B cell (primary cell): ENCODE results near the gene CREB5. TPM values are rescaled to one million over a fixed set of nuclear protein-coding genes. Genes with fewer than 3 reads are reported as not detected.

Experiments
- ATAC-seq: fragments of 200-7000 bp; cut with Tn5 transposase; one replicate; pipeline ENCODE4 v1.10.0; 2021; ENCODE audit warnings: low read depth, mild to moderate bottlenecking, moderate number of reproducible peaks, moderate library complexity
- CTCF ChIA-PET: fragments of 350-600 bp; sonication (Branson Sonifier 250); formaldehyde crosslinking; loops from one replicate; lab custom pipeline; 2021; ENCODE audit warnings: antibody characterized with exemption, inconsistent platforms; lab: Charles Lee
- POLR2A ChIA-PET: fragments of 350-600 bp; sonication (Branson Sonifier 250); formaldehyde crosslinking; loops from one replicate; lab custom pipeline; 2021; ENCODE audit warnings: antibody characterized with exemption; lab: Charles Lee
- DNase-seq: peaks from one replicate; pipeline ENCODE4 v3.0.0; 2013
- H2AFZ ChIP-seq: 2 replicates; pipeline ENCODE4 v1.6.1; 2012; ENCODE audit warnings: mild to moderate bottlenecking, low read depth, low read length; ENCODE audit not compliant: insufficient read depth, poor library complexity, severe bottlenecking
- H3K27ac ChIP-seq, 2 donors: 1 replicate in 1 of 2; 2 replicates in 1 of 2; pipeline ENCODE4 v1.5.1; 2012 to 2013; ENCODE audit warnings: low read length in 2 of 2, mild to moderate bottlenecking in 2 of 2, moderate library complexity in 1 of 2
- H3K27me3 ChIP-seq, 4 experiments: fragments of 200-600 bp in 1 of 4; sonication (generic) in 1 of 4; replicated peaks in 1 of 4; 1 replicate in 2 of 4; 2 replicates in 2 of 4; pipeline versions ENCODE4 v1.6.1 to v1.7.0; 2013 to 2016; ENCODE audit warnings: low read length in 3 of 4, mild to moderate bottlenecking in 2 of 4, mixed read lengths in 1 of 4, moderate library complexity in 1 of 4; ENCODE audit not compliant: insufficient read depth in 4 of 4, control insufficient read depth in 3 of 4; ENCODE audit errors: control extremely low read depth in 1 of 4
- H3K36me3 ChIP-seq, 2 experiments: replicated peaks in 1 of 2; 1 replicate in 1 of 2; 2 replicates in 1 of 2; pipeline versions ENCODE4 v1.6.1 to v1.7.1; 2013; ENCODE audit warnings: low read length in 1 of 2; ENCODE audit not compliant: insufficient read depth in 2 of 2, control insufficient read depth in 1 of 2; ENCODE audit errors: control extremely low read depth in 1 of 2, extremely low read depth in 1 of 2
- H3K4me1 ChIP-seq, 2 donors: fragments of 200-600 bp in 1 of 2; sonication (generic) in 1 of 2; 1 replicate in 1 of 2; 2 replicates in 1 of 2; pipeline versions ENCODE4 v1.5.1 to v1.6.1; 2013 to 2017; ENCODE audit warnings: low read length in 2 of 2; ENCODE audit not compliant: control insufficient read depth in 2 of 2, insufficient read depth in 2 of 2
- H3K4me2 ChIP-seq: replicated peaks from 2 replicates; pipeline ENCODE3; 2012; ENCODE audit warnings: mild to moderate bottlenecking, low read depth, low read length; ENCODE audit not compliant: poor library complexity, severe bottlenecking
- H3K4me3 ChIP-seq, 5 experiments: fragments of 200-600 bp in 1 of 5; sonication (generic) in 1 of 5; 1 replicate in 3 of 5; 2 replicates in 2 of 5; pipeline versions ENCODE4 v1.5.1 to v1.7.0; 2011 to 2016; ENCODE audit warnings: low read length in 4 of 5, mild to moderate bottlenecking in 4 of 5, low read depth in 2 of 5, control low read depth in 1 of 5, moderate library complexity in 1 of 5; ENCODE audit not compliant: insufficient read depth in 1 of 5; ENCODE audit errors: control extremely low read depth in 1 of 5, extremely low read depth in 1 of 5
- H3K79me2 ChIP-seq: fragments of 200-600 bp; sonication (generic); one replicate; pipeline ENCODE4 v1.6.0; 2016; ENCODE audit warnings: low read length; ENCODE audit not compliant: control insufficient read depth, insufficient read depth
- H3K9ac ChIP-seq: fragments of 200-600 bp; sonication (generic); 2 replicates; pipeline ENCODE4 v1.6.1; 2017; ENCODE audit warnings: mild to moderate bottlenecking, low read length, moderate library complexity
- H3K9me3 ChIP-seq, 3 donors: one replicate each; pipeline versions ENCODE4 v1.6.1 to v1.7.1; 2013; ENCODE audit warnings: low read length in 2 of 3; ENCODE audit not compliant: control insufficient read depth in 2 of 3, insufficient read depth in 1 of 3; ENCODE audit errors: control extremely low read depth in 1 of 3
- H4K20me1 ChIP-seq: 2 replicates; pipeline ENCODE4 v1.6.0; 2012; ENCODE audit warnings: mild to moderate bottlenecking, low read length; ENCODE audit not compliant: insufficient read depth, control insufficient read depth, poor library complexity, severe bottlenecking
- H3K27ac Mint-ChIP-seq: one replicate; pipeline ENCODE4 v1.8.0; 2021; ENCODE audit warnings: mixed read lengths
- H3K27me3 Mint-ChIP-seq: one replicate; pipeline ENCODE4 v1.8.0; 2021; ENCODE audit warnings: mixed read lengths
- H3K4me1 Mint-ChIP-seq: one replicate; pipeline ENCODE4 v1.8.0; 2021; ENCODE audit warnings: mixed read lengths
- H3K4me3 Mint-ChIP-seq: one replicate; pipeline ENCODE4 v1.8.0; 2021; ENCODE audit warnings: mixed read lengths
- H3K9me3 Mint-ChIP-seq: one replicate; pipeline ENCODE4 v1.8.0; 2022; ENCODE audit warnings: mixed read lengths; ENCODE audit not compliant: insufficient read depth
- EZH2 ChIP-seq: IDR thresholded peaks from 2 replicates; pipeline ENCODE4 v1.6.1; 2012; ENCODE audit warnings: borderline replicate concordance, low read depth, mild to moderate bottlenecking, moderate library complexity, low read length; ENCODE audit not compliant: insufficient read depth, poor library complexity, severe bottlenecking
- WGBS: methylation state at CpG from one replicate; pipeline ENCODE4 v1.1.5; 2013; ENCODE audit warnings: missing lambda C conversion rate; ENCODE audit not compliant: insufficient coverage; 5-methylcytosine and 5-hydroxymethylcytosine counted together
- intact Hi-C: fragments of 100-400 bp; cut with micrococcal nuclease; formaldehyde crosslinking; loops from one replicate; pipeline ENCODE4 v1.10.0; 2022
- polyA plus RNA-seq: library from polyadenylated mRNA; depleted of rRNA; stranded (reverse); fragments of >200 nt; gene quantifications from 2 replicates; pipeline ENCODE4 v1.2.3, GENCODE V29; 2012
- total RNA-seq, 2 donors: library from RNA; stranded (reverse); fragments of 120-200 nt in 1 of 2; gene quantifications; 1 replicate in 1 of 2; 2 replicates in 1 of 2; pipeline versions ENCODE4 v1.2.3 to v1.2.4, GENCODE V29; 2013 to 2022
- TF ChIP-seq, protein P1 (sequence below): fragments of 200-600 bp; IDR thresholded peaks from one replicate; pipeline ENCODE4 v1.8.0; 2022; ENCODE audit warnings: antibody characterized with exemption, mild to moderate bottlenecking

Gene CREB5
- total and polyA plus RNA-seq, 2 donors (not counting 1 experiment from before 2014, with no cell fraction given): 0.05 to 0.95 TPM

- no peak overlapping the region for H2AFZ ChIP-seq
- DNase-seq: no peak
- H3K9me3 ChIP-seq: no peaks in the 10 kb centered on the region
- H3K36me3 ChIP-seq: no peaks in the 10 kb centered on the region
- no peak overlapping the region for H3K4me3 Mint-ChIP-seq
- ChIA-PET CTCF (no interaction called here), POLR2A (no interaction called here)
- WGBS: 90% methylated on average over 1 of the region's 3 CpGs
- no peak overlapping the region for H3K4me2 ChIP-seq
- H3K27ac Mint-ChIP-seq: no peak overlapping the region
- peaks cover 9% of the 10 kb centered on the region for H3K27me3 Mint-ChIP-seq
- no peak for ATAC-seq
- no peaks in the 10 kb centered on the region for H3K4me1 ChIP-seq
- H3K79me2 ChIP-seq: no peaks in the 10 kb centered on the region
- H3K4me1 Mint-ChIP-seq: no peaks in the 10 kb centered on the region
- H3K4me3 ChIP-seq: no peak overlapping the region
- no peaks in the 10 kb centered on the region for H4K20me1 ChIP-seq
- TF ChIP-seq EZH2: no peak
- TF ChIP-seq, protein P1, sequence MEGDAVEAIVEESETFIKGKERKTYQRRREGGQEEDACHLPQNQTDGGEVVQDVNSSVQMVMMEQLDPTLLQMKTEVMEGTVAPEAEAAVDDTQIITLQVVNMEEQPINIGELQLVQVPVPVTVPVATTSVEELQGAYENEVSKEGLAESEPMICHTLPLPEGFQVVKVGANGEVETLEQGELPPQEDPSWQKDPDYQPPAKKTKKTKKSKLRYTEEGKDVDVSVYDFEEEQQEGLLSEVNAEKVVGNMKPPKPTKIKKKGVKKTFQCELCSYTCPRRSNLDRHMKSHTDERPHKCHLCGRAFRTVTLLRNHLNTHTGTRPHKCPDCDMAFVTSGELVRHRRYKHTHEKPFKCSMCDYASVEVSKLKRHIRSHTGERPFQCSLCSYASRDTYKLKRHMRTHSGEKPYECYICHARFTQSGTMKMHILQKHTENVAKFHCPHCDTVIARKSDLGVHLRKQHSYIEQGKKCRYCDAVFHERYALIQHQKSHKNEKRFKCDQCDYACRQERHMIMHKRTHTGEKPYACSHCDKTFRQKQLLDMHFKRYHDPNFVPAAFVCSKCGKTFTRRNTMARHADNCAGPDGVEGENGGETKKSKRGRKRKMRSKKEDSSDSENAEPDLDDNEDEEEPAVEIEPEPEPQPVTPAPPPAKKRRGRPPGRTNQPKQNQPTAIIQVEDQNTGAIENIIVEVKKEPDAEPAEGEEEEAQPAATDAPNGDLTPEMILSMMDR: no peak
- H3K9me3 Mint-ChIP-seq: no peaks in the 10 kb centered on the region
- no peaks in the 10 kb centered on the region for H3K27me3 ChIP-seq
- no peak overlapping the region for H3K9ac ChIP-seq
- no peak overlapping the region for H3K27ac ChIP-seq
- intact Hi-C loops: no loop called here
Measured at GRCh38 chr7:28646376-28647075, 234.2 kb downstream of the CREB5 start.

GRCh38 chr7:28647076-28647421 is 234.7 kb downstream of the CREB5 start:
- no peak overlapping the region for H2AFZ ChIP-seq
- no peaks in the 10 kb centered on the region for H4K20me1 ChIP-seq
- H3K4me3 ChIP-seq: no peak overlapping the region
- DNase-seq (no peak), ATAC-seq (no peak)
- H3K36me3 ChIP-seq: no peaks in the 10 kb centered on the region
- H3K27ac ChIP-seq: no peak overlapping the region
- POLR2A ChIA-PET: no interaction called here
- Mint-ChIP-seq H3K27me3 (peaks cover 9% of the 10 kb centered on the region), H3K27ac (no peak overlapping the region), H3K4me1 (no peaks in the 10 kb centered on the region), H3K4me3 (no peak overlapping the region), H3K9me3 (no peaks in the 10 kb centered on the region)
- TF ChIP-seq EZH2: no peak
- TF ChIP-seq, protein P1: no peak
- no peaks in the 10 kb centered on the region for H3K9me3 ChIP-seq
- H3K9ac ChIP-seq: no peak overlapping the region
- H3K4me1 ChIP-seq: no peaks in the 10 kb centered on the region
- H3K79me2 ChIP-seq: no peaks in the 10 kb centered on the region
- intact Hi-C loops: no loop called here
- no peak overlapping the region for H3K4me2 ChIP-seq
- 91% methylated on average over 3 of the region's 4 CpGs for WGBS
- H3K27me3 ChIP-seq: no peaks in the 10 kb centered on the region
- CTCF ChIA-PET: no interaction called here
